K562 (cell line): ENCODE data around the gene TP53I13. TPM values are rescaled to one million over a fixed set of nuclear protein-coding genes. Genes with fewer than 3 reads are reported as not detected.

Experiments
- BRD4 ChIP-seq: fragments of 200-600 bp; sonication (generic); IDR thresholded peaks from 2 replicates; pipeline ENCODE4 v1.6.1; 2017; ENCODE audit warnings: inconsistent platforms
- FIP1L1 ChIP-seq: fragments of 200-400 bp; formaldehyde crosslinking; IDR thresholded peaks from 2 replicates; pipeline ENCODE4 v1.6.1; 2018; ENCODE audit warnings: mild to moderate bottlenecking, low read depth, low read length; ENCODE audit not compliant: poor library complexity, severe bottlenecking
- GATAD2A ChIP-seq: fragments of 450-650 bp; IDR thresholded peaks from 2 replicates; pipeline ENCODE4 v1.6.1; 2017
- HMGN3 ChIP-seq: IDR thresholded peaks from 2 replicates; pipeline ENCODE4 v1.6.1; 2011; ENCODE audit warnings: borderline replicate concordance, low read depth, mild to moderate bottlenecking, mixed read lengths, low read length; ENCODE audit not compliant: insufficient read length; ENCODE audit errors: extremely low read depth
- OTX1 ChIP-seq: fragments of 450-650 bp; formaldehyde crosslinking; IDR thresholded peaks from 2 replicates; pipeline ENCODE4 v1.4.0; 2022; ENCODE audit warnings: mild to moderate bottlenecking
- PHF20 ChIP-seq: fragments of 450-650 bp; IDR thresholded peaks from 2 replicates; pipeline ENCODE4 v1.6.1; 2018; ENCODE audit not compliant: partially characterized antibody
- PHTF2 ChIP-seq: fragments of 250-450 bp; sonication (Bioruptor Pico); IDR thresholded peaks from 2 replicates; pipeline ENCODE4 v1.5.0; 2021; ENCODE audit warnings: mild to moderate bottlenecking
- POLR2B ChIP-seq: fragments of 450-650 bp; IDR thresholded peaks from 2 replicates; pipeline ENCODE4 v1.6.1; 2018; ENCODE audit warnings: low read depth; ENCODE audit not compliant: partially characterized antibody
- SMC3 ChIP-seq: conservative IDR thresholded peaks from 2 replicates; pipeline ENCODE4 v1.6.1; 2011; ENCODE audit warnings: low read depth, low read length, improper control_type of control experiment; ENCODE audit not compliant: insufficient read depth
- SP2 ChIP-seq: IDR thresholded peaks from 2 replicates; pipeline ENCODE4 v1.6.1; 2011; ENCODE audit warnings: mild to moderate bottlenecking, low read depth, low read length, moderate library complexity; ENCODE audit not compliant: poor library complexity, severe bottlenecking; ENCODE audit errors: extremely low read depth
- TARDBP ChIP-seq: fragments of 450-650 bp; IDR thresholded peaks from 2 replicates; pipeline ENCODE4 v1.6.1; 2016
- TCF7L2 ChIP-seq: fragments of 150-350 bp; IDR thresholded peaks from 2 replicates; pipeline ENCODE4 v1.6.1; 2016; ENCODE audit warnings: low read depth, mild to moderate bottlenecking, low read length, moderate library complexity
- ZNF717 ChIP-seq: fragments of 250-450 bp; sonication (Bioruptor Pico); IDR thresholded peaks from 2 replicates; pipeline ENCODE4 v1.5.0; 2021
- polyA plus RNA-seq, 8 experiments: library from polyadenylated mRNA; depleted of rRNA in 4 of 8; stranded (reverse) in 5 of 8; unstranded in 3 of 8; fragments of >200 nt; fragmentation: Nextera tagmentation in 2 of 8; fragmentation: Illumina TruSeq in 1 of 8; extraction: Ambion mirVana in 2 of 8; extraction: Trizol in 1 of 8; gene quantifications; 2 replicates each; pipeline versions ENCODE4 v1.2.1 to v1.2.3, GENCODE V29; 2011 to 2014; ENCODE audit warnings: inconsistent platforms in 1 of 8, missing spikeins in 1 of 8
- total RNA-seq, 7 experiments: library from RNA; depleted of rRNA in 6 of 7; stranded (reverse); fragments of >200 nt in 6 of 7; fragmentation: Illumina TruSeq in 2 of 7; extraction: Trizol in 2 of 7; gene quantifications; 2 replicates each; pipeline versions ENCODE4 v1.2.1 to v1.2.3, GENCODE V29; 2011 to 2021; ENCODE audit warnings: low replicate concordance in 1 of 7
- TF ChIP-seq, protein P1 (sequence below): fragments of 250-450 bp; sonication (Bioruptor Pico); IDR thresholded peaks from 2 replicates; pipeline ENCODE4 v1.4.0; 2020
- TF ChIP-seq, protein P2 (sequence below): sonication (generic); formaldehyde crosslinking; IDR thresholded peaks from 2 replicates; pipeline ENCODE4 v1.8.0; 2022; ENCODE audit warnings: mild to moderate bottlenecking, low read depth, missing genetic modification reagents
- TF ChIP-seq, protein P3 (sequence below): sonication (generic); formaldehyde crosslinking; IDR thresholded peaks from 2 replicates; pipeline ENCODE4 v1.8.0; 2022; ENCODE audit warnings: missing genetic modification reagents, mild to moderate bottlenecking, borderline replicate concordance
- TF ChIP-seq, protein P4 (sequence below): fragments of 250-450 bp; sonication (Bioruptor Pico); IDR thresholded peaks from 2 replicates; pipeline ENCODE4 v1.5.0; 2021

Gene TP53I13
- total and polyA plus RNA-seq, 9 of the 15 experiments (the other 6 are each of a cell fraction or from before 2014, with no cell fraction given): 0.08 to 28.3 (median 9.1) TPM

DNA sequence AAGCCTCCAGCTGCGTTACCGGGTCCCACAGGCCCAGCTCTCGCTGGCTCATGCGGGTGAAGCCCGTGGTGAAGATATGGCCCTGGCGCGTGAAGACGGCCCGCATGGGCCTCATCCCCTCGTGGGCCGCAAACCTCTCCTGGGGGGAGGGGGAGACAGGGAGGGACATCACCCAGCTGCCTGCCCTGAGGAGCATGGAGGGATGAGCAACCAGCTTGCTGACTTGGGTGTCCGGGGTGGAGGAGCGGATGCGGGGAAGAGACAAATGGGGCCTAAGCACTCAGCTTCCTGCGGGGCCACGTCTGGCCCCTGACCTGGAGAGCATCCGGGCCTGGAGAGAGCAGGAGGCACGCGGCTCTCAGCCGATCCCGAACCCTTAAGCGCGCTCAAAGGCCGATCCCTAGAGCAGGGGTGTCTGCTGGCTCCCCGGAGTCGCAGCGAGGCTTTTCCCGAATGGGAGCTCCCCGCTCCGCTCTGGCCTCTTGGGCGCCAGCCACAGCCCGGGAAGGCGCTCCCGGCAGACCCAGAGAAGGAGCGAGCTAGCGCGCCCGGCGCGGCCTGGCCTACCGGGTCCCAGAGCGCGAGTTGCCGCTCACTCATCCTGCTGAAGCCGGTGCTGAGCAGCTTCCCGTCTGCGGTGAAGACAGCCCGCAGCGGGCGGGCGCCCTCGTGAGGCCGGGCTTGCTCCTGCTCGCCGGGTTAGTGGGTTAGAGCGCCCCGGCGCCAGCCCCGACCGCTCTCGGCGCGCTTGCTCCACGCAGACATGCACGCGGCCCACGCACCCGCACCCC lies 49.2 kb downstream of the TP53I13 start (continued):
- TF ChIP-seq, protein P1, sequence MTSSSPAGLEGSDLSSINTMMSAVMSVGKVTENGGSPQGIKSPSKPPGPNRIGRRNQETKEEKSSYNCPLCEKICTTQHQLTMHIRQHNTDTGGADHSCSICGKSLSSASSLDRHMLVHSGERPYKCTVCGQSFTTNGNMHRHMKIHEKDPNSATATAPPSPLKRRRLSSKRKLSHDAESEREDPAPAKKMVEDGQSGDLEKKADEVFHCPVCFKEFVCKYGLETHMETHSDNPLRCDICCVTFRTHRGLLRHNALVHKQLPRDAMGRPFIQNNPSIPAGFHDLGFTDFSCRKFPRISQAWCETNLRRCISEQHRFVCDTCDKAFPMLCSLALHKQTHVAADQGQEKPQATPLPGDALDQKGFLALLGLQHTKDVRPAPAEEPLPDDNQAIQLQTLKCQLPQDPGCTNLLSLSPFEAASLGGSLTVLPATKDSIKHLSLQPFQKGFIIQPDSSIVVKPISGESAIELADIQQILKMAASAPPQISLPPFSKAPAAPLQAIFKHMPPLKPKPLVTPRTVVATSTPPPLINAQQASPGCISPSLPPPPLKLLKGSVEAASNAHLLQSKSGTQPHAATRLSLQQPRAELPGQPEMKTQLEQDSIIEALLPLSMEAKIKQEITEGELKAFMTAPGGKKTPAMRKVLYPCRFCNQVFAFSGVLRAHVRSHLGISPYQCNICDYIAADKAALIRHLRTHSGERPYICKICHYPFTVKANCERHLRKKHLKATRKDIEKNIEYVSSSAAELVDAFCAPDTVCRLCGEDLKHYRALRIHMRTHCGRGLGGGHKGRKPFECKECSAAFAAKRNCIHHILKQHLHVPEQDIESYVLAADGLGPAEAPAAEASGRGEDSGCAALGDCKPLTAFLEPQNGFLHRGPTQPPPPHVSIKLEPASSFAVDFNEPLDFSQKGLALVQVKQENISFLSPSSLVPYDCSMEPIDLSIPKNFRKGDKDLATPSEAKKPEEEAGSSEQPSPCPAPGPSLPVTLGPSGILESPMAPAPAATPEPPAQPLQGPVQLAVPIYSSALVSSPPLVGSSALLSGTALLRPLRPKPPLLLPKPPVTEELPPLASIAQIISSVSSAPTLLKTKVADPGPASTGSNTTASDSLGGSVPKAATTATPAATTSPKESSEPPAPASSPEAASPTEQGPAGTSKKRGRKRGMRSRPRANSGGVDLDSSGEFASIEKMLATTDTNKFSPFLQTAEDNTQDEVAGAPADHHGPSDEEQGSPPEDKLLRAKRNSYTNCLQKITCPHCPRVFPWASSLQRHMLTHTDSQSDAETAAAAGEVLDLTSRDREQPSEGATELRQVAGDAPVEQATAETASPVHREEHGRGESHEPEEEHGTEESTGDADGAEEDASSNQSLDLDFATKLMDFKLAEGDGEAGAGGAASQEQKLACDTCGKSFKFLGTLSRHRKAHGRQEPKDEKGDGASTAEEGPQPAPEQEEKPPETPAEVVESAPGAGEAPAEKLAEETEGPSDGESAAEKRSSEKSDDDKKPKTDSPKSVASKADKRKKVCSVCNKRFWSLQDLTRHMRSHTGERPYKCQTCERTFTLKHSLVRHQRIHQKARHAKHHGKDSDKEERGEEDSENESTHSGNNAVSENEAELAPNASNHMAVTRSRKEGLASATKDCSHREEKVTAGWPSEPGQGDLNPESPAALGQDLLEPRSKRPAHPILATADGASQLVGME (CRISPR knock-in tag): no peak
- TF ChIP-seq, protein P2, sequence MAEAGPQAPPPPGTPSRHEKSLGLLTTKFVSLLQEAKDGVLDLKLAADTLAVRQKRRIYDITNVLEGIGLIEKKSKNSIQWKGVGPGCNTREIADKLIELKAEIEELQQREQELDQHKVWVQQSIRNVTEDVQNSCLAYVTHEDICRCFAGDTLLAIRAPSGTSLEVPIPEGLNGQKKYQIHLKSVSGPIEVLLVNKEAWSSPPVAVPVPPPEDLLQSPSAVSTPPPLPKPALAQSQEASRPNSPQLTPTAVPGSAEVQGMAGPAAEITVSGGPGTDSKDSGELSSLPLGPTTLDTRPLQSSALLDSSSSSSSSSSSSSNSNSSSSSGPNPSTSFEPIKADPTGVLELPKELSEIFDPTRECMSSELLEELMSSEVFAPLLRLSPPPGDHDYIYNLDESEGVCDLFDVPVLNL (CRISPR knock-in tag): no peak
- TF ChIP-seq SMC3: peak; percentile 52; the same call in 1 of the 2 replicates
- no peak for TF ChIP-seq POLR2B
- TF ChIP-seq, protein P3, sequence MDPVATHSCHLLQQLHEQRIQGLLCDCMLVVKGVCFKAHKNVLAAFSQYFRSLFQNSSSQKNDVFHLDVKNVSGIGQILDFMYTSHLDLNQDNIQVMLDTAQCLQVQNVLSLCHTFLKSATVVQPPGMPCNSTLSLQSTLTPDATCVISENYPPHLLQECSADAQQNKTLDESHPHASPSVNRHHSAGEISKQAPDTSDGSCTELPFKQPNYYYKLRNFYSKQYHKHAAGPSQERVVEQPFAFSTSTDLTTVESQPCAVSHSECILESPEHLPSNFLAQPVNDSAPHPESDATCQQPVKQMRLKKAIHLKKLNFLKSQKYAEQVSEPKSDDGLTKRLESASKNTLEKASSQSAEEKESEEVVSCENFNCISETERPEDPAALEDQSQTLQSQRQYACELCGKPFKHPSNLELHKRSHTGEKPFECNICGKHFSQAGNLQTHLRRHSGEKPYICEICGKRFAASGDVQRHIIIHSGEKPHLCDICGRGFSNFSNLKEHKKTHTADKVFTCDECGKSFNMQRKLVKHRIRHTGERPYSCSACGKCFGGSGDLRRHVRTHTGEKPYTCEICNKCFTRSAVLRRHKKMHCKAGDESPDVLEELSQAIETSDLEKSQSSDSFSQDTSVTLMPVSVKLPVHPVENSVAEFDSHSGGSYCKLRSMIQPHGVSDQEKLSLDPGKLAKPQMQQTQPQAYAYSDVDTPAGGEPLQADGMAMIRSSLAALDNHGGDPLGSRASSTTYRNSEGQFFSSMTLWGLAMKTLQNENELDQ (CRISPR knock-in tag): no peak
- no peak for TF ChIP-seq ZNF717 (CRISPR knock-in tag)
- no peak for TF ChIP-seq FIP1L1
- no peak for TF ChIP-seq TCF7L2
- TF ChIP-seq, protein P4, sequence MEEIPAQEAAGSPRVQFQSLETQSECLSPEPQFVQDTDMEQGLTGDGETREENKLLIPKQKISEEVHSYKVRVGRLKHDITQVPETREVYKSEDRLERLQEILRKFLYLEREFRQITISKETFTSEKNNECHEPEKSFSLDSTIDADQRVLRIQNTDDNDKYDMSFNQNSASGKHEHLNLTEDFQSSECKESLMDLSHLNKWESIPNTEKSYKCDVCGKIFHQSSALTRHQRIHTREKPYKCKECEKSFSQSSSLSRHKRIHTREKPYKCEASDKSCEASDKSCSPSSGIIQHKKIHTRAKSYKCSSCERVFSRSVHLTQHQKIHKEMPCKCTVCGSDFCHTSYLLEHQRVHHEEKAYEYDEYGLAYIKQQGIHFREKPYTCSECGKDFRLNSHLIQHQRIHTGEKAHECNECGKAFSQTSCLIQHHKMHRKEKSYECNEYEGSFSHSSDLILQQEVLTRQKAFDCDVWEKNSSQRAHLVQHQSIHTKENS: no peak
- no peak for TF ChIP-seq OTX1
- TF ChIP-seq SP2: no peak
- no peak for TF ChIP-seq BRD4
- peak; percentile 49 for TF ChIP-seq PHF20
- TF ChIP-seq PHTF2 (CRISPR knock-in tag): no peak
- peak; percentile 26 for TF ChIP-seq HMGN3
- peak; percentile 58; the same call in 1 of the 2 replicates for TF ChIP-seq GATAD2A
- no peak for TF ChIP-seq TARDBP
